ENCODE data around the gene ANKS6. TPM values are rescaled to one million over a fixed set of nuclear protein-coding genes. Genes with fewer than 3 reads are reported as not detected.
A peak's percentile ranks its signal among the peaks of the same experiment; 100 is the strongest.

ANKS6 gene
- total RNA-seq, 1 experiment from 2014 or later: 21.8 TPM

DNA sequence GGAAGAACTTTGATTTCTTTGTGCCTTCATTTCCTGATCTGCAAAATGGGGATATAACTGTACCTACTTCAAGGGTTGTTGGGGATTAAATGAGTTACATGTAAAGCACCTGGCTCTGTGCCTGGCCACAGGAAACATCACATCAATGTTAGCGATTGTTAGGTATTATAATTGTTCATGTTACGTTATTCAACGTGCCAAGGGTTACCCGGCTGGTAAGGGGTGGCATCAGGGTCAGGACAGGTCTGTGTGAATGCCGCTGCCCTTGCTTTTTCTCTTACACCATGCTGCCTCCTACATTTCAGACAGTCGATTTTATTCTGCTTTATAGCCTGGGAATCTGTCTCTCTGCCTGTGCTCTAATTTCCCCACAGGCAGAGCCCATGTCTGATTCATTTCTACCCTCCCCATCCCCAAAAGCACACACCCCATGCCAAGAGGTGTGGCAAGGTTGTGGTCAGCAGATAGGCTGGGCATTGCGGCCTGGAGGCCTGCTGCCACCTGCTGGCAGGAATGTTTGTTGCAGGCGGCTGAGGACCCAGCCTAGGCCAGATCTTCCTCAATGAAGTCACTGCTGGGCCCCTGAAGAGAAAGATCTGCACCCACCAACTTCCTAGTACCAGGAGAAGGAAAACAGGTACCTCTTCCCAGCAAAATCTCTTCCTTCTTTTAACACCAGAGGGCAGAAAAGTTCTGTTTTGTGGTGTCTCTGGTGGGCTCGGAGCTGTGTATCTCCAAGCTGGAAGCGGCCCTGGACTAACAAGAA is 5.3 kb downstream of the ANKS6 start:
- H3K27ac Mint-ChIP-seq (ENCODE audit: low read depth, unreplicated experiment): no peak overlapping the region
- H3K4me3 Mint-ChIP-seq (ENCODE audit: unreplicated experiment): peak overlapping the region; percentile 50
- TF ChIP-seq CTCF (IDR thresholded peaks at IDR 0.05; ENCODE audit: unreplicated experiment): peak; percentile 97

DNA sequence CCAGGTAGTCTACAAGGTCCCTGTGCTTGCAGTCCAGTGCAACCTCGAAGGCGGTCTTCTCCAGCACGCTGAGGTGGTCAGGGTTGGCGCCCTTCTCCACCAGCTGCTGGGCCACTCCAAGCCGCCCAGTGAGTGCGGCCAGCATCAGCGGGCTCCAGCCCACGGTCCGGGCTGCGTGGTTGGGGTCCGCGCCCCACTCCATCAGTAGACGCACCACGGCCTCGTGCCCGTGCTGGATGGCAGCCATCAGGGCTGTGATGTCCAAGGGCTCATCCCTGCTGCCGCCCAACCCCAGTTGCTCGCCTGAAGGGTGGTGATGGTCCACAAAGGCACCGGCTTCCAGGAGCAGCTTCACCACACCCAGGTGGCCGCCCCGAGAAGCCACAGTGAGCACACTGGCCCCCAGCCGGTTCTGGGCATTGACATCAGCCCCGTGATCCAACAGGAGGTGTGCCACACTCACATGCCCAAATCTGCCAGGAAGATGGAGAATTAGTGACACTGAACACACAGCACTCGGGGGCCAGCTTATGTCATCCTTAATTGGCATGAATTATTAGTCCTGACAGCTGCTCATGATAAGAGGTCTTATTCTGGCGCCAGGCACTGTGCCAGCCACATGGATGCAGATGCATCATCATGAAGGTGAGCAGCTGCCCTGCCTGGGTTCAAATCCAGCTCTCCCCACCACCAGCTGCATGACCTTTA is 6.1 kb downstream of the ANKS6 start:
- no TSS peak for BruUV-seq (replicated peaks)
- H3K4me3 Mint-ChIP-seq (ENCODE audit: unreplicated experiment): no peak overlapping the region
- ChIA-PET POLR2A (interaction anchor here (0.5 to 0.7 kb wide), 3 partner anchors 8 to 431 kb away, joined by 3 read pairs; partner anchors contain the start of genes ALG2 and SEC61B), CTCF (interaction anchor here (0.7 to 7.4 kb wide), 8 partner anchors 8 to 799 kb away, joined by 3 to 88 read pairs (median 6); no protein-coding TSS in a partner anchor)
- intact Hi-C loops (cut with micrococcal nuclease): no loop called here
- no peaks in the 10 kb centered on the region for H3K9me3 Mint-ChIP-seq (ENCODE audit: unreplicated experiment)
- H3K4me1 Mint-ChIP-seq (ENCODE audit: insufficient read depth, unreplicated experiment): peaks cover 30% of the 10 kb centered on the region
- H3K27me3 Mint-ChIP-seq (ENCODE audit: insufficient read depth, unreplicated experiment): no peaks in the 10 kb centered on the region
- no peak overlapping the region for H3K27ac Mint-ChIP-seq (ENCODE audit: low read depth, unreplicated experiment)
- peaks cover 11% of the 10 kb centered on the region for H3K36me3 Mint-ChIP-seq (ENCODE audit: insufficient read depth, unreplicated experiment)
- no peak for TF ChIP-seq CTCF (IDR thresholded peaks at IDR 0.05; ENCODE audit: unreplicated experiment)
- no peak for DNase-seq (ENCODE audit: unreplicated experiment)

More for the DNA sequence above, 5.3 kb downstream of the ANKS6 start:
- Mint-ChIP-seq H3K4me1 (ENCODE audit: insufficient read depth, unreplicated experiment) (peaks cover 35% of the 10 kb centered on the region), H3K27me3 (ENCODE audit: insufficient read depth, unreplicated experiment) (no peaks in the 10 kb centered on the region), H3K9me3 (ENCODE audit: unreplicated experiment) (no peaks in the 10 kb centered on the region), H3K36me3 (ENCODE audit: insufficient read depth, unreplicated experiment) (peaks cover 11% of the 10 kb centered on the region)
- DNase-seq (ENCODE audit: unreplicated experiment): peak; percentile 98
- ChIA-PET POLR2A (interaction anchor here (0.7 to 1.0 kb wide), 2 partner anchors 9 to 15 kb away, joined by 3 read pairs; no protein-coding TSS in a partner anchor), CTCF (interaction anchor here (0.6 to 7.4 kb wide), 20 partner anchors 8 to 800 kb away, joined by 3 to 88 read pairs (median 3); no protein-coding TSS in a partner anchor)
- intact Hi-C loops (cut with micrococcal nuclease): loop anchor here (1.0 kb wide), 1 partner anchor 476 kb away; no protein-coding TSS in a partner anchor
- no TSS peak for BruUV-seq (replicated peaks)

- POLR2A ChIA-PET: no interaction called here
- intact Hi-C loops (cut with micrococcal nuclease): no loop called here
- Mint-ChIP-seq H3K9me3 (ENCODE audit: unreplicated experiment) (no peaks in the 10 kb centered on the region), H3K4me1 (ENCODE audit: insufficient read depth, unreplicated experiment) (peaks cover 23% of the 10 kb centered on the region), H3K27ac (ENCODE audit: low read depth, unreplicated experiment) (no peak overlapping the region), H3K27me3 (ENCODE audit: insufficient read depth, unreplicated experiment) (no peaks in the 10 kb centered on the region), H3K36me3 (ENCODE audit: insufficient read depth, unreplicated experiment) (peaks cover 16% of the 10 kb centered on the region), H3K4me3 (ENCODE audit: unreplicated experiment) (no peak overlapping the region)
- DNase-seq (ENCODE audit: unreplicated experiment): no peak
- BruUV-seq (replicated peaks): no TSS peak
- no peak for TF ChIP-seq CTCF (IDR thresholded peaks at IDR 0.05; ENCODE audit: unreplicated experiment)
- CTCF ChIA-PET: interaction anchor here (1.1 to 7.4 kb wide), 3 partner anchors 14 to 473 kb away, joined by 3 to 88 read pairs (median 39); no protein-coding TSS in a partner anchor
Observed at GRCh38 chr9:98789483-98790133, 6.7 kb downstream of the ANKS6 start.
